A673 (cell line): Measurements from ENCODE around the gene PARD3.

ENCODE experiments used
- EZH2 ChIP-seq: fragments of 200-600 bp; sonication (generic); IDR thresholded peaks from 2 replicates; pipeline ENCODE4 v1.6.1; 2017; ENCODE audit warnings: borderline replicate concordance, low read depth, mild to moderate bottlenecking, mixed read lengths, antibody characterized with exemption, low read length; ENCODE audit not compliant: poor library complexity, severe bottlenecking
- TF ChIP-seq, protein P1 (sequence below): fragments of 300-800, 200-600 bp; sonication (generic); conservative IDR thresholded peaks from 2 replicates; pipeline ENCODE4 v1.5.1; 2017; ENCODE audit warnings: low read depth, mild to moderate bottlenecking, antibody characterized with exemption, low read length, moderate library complexity, mixed read lengths

DNA sequence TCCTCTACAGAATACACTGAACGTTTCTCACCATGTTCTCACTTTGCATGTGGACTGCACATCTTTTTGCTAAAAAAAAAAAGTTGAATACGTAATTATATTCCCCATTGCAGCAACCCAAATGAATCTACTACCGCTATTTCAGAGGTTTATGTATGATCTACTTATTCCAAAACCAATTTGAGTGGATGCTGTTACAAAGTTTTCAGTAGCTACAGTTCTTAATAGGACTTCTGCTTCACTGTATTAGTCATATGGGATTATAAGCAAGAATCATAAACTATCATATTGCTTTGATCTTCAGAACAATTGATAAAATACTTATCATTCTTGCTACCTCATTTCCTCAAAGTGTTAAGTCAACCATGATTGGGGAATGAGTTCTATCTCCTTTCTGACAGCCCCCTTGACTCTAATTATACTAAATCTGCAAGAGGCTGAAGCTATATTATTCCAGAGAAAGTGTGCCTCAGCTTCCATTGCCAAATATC lies 257.0 kb downstream of the PARD3 start:
- TF ChIP-seq, protein P1, sequence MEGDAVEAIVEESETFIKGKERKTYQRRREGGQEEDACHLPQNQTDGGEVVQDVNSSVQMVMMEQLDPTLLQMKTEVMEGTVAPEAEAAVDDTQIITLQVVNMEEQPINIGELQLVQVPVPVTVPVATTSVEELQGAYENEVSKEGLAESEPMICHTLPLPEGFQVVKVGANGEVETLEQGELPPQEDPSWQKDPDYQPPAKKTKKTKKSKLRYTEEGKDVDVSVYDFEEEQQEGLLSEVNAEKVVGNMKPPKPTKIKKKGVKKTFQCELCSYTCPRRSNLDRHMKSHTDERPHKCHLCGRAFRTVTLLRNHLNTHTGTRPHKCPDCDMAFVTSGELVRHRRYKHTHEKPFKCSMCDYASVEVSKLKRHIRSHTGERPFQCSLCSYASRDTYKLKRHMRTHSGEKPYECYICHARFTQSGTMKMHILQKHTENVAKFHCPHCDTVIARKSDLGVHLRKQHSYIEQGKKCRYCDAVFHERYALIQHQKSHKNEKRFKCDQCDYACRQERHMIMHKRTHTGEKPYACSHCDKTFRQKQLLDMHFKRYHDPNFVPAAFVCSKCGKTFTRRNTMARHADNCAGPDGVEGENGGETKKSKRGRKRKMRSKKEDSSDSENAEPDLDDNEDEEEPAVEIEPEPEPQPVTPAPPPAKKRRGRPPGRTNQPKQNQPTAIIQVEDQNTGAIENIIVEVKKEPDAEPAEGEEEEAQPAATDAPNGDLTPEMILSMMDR: no peak
- no peak for TF ChIP-seq EZH2
